Adrenal gland (tissue), 12 donors: ENCODE data around the gene AP1S3. TPM values are rescaled to one million over a fixed set of nuclear protein-coding genes. Genes with fewer than 3 reads are reported as not detected.

Experiments used
- DNase-seq, 7 donors: peaks; one replicate each; pipeline ENCODE4 v3.0.0-alpha.2; 2019 to 2020
- H3K27ac ChIP-seq, 5 donors: fragments of 200-600 bp; sonication (generic) in 4 of 5; 1 replicate in 3 of 5; 2 replicates in 2 of 5; pipeline versions ENCODE4 v1.5.1 to v1.8.0; 2016 to 2020; ENCODE audit warnings: mild to moderate bottlenecking in 1 of 5
- H3K27me3 ChIP-seq: fragments of 200-600 bp; 2 replicates; pipeline ENCODE4 v1.8.0; 2021
- H3K36me3 ChIP-seq, 2 donors: fragments of 200-600 bp; replicated peaks in 1 of 2; 1 replicate in 1 of 2; 2 replicates in 1 of 2; pipeline versions ENCODE4 v1.5.1 to v1.8.0; 2018 to 2022
- H3K4me1 ChIP-seq, 2 donors: fragments of 200-600 bp; replicated peaks in 1 of 2; 1 replicate in 1 of 2; 2 replicates in 1 of 2; pipeline versions ENCODE4 v1.5.1 to v1.8.0; 2018 to 2021
- H3K4me3 ChIP-seq, 4 donors: fragments of 200-600 bp; sonication (generic) in 3 of 4; one replicate each; pipeline ENCODE4 v1.5.1; 2016 to 2018
- H3K9me3 ChIP-seq, 3 donors: fragments of 200-600 bp; sonication (generic) in 1 of 3; replicated peaks in 1 of 3; 1 replicate in 2 of 3; 2 replicates in 1 of 3; pipeline versions ENCODE4 v1.5.1 to v1.8.0; 2016 to 2021
- CTCF ChIP-seq, 6 experiments: fragments of 450-650 bp in 4 of 6; fragments of 200-600 bp in 2 of 6; sonication (generic) in 1 of 6; IDR thresholded peaks; 1 replicate in 5 of 6; 2 replicates in 1 of 6; pipeline versions ENCODE4 v1.5.1 to v1.8.0; 2016 to 2021; ENCODE audit warnings: antibody characterized with exemption in 6 of 6, mild to moderate bottlenecking in 2 of 6, moderate library complexity in 1 of 6
- POLR2A ChIP-seq, 2 donors: fragments of 450-650 bp; IDR thresholded peaks; one replicate each; pipeline ENCODE4 v1.6.1; 2017; ENCODE audit warnings: antibody characterized with exemption in 2 of 2, mild to moderate bottlenecking in 2 of 2, moderate library complexity in 1 of 2
- WGBS, 4 donors: extraction: QIAGEN DNeasy Blood & Tissue Kit in 2 of 4; methylation state at CpG; one replicate each; pipeline versions ENCODE4 v1.1.5 to v1.1.7; 2013 to 2017; 5-methylcytosine and 5-hydroxymethylcytosine counted together
- intact Hi-C, 2 donors: fragments of 100-400 bp; cut with DNase I; formaldehyde crosslinking; loops; one replicate each; pipeline versions ENCODE4 v1.14.1 to v1.15.0; 2022 to 2023
- polyA plus RNA-seq, 3 donors: library from polyadenylated mRNA; stranded (reverse); fragments of 200-250 nt in 2 of 3; fragments of 350-450 nt in 1 of 3; fragmentation: Illumina TruSeq in 1 of 3; extraction: RNeasy Lipid Tissue Mini Kit (QIAGEN cat#74804) in 1 of 3; gene quantifications; one replicate each; pipeline ENCODE4 v1.2.3, GENCODE V29; 2013 to 2014
- total RNA-seq, 9 donors: library from RNA; depleted of rRNA in 4 of 9; stranded (reverse); fragments of >200 nt in 4 of 9; fragments of 120-200 nt in 1 of 9; fragmentation: NEBNext Ultra II Directional in 1 of 9; extraction: Animal tissue kit (Norgen Biotek cat#: 25700) in 1 of 9; gene quantifications; one replicate each; pipeline versions ENCODE4 v1.1.0 to v1.2.4, GENCODE V29; 2013 to 2023
- donor health status: healthy with polysubstance abuse.
- donor health status: Bipolar disorder and iron deficiency.
- donor health status: DM: yes; HTN: yes; CAD: no.
- donor health status: DM: no; HTN: no; CAD: no.
- donor health status: DM: no; HTN: no; CAD: no.
- donor health status: DM: yes; HTN: yes; CAD: no.

The AP1S3 gene
- total and polyA plus RNA-seq, 12 donors = 0.24 to 7.3 (median 1.3) TPM

- no peaks in the 10 kb centered on the region for H3K36me3 ChIP-seq
- H3K4me3 ChIP-seq = no peak overlapping the region
- DNase-seq = no peak
- no peaks in the 10 kb centered on the region for H3K9me3 ChIP-seq
- TF ChIP-seq CTCF (IDR thresholded peaks at IDR 0.05) (no peak), POLR2A (IDR thresholded peaks at IDR 0.05) (no peak)
- H3K27ac ChIP-seq = no peak overlapping the region
- no peaks in the 10 kb centered on the region for H3K27me3 ChIP-seq
- WGBS, 4 donors = 71 to 91% (median 79%) methylated on average over 1 of the region's 1 CpG
- intact Hi-C loops = no loop called here
- peaks cover 3 to 6% of the 10 kb centered on the region in 2 donors for H3K4me1 ChIP-seq
These were observed 117.0 kb downstream of the AP1S3 start for GRCh38 chr2:223720367-223720766.

- Histone ChIP-seq H3K27ac (no peak overlapping the region), H3K36me3 (no peaks in the 10 kb centered on the region), H3K4me1 (no peaks in the 10 kb centered on the region), H3K9me3 (no peaks in the 10 kb centered on the region), H3K27me3 (no peaks in the 10 kb centered on the region), H3K4me3 (no peak overlapping the region)
- TF ChIP-seq CTCF (IDR thresholded peaks at IDR 0.05) (no peak), POLR2A (IDR thresholded peaks at IDR 0.05) (no peak)
- DNase-seq = no peak
- intact Hi-C loops = no loop called here
These were observed 124.7 kb downstream of the AP1S3 start for GRCh38 chr2:223712642-223713041.

GRCh38 chr2:223711596-223712326 is 125.6 kb downstream of the AP1S3 start:
- TF ChIP-seq CTCF (IDR thresholded peaks at IDR 0.05) (no peak), POLR2A (IDR thresholded peaks at IDR 0.05) (no peak)
- H3K36me3 ChIP-seq = no peaks in the 10 kb centered on the region
- WGBS, 4 donors = 59 to 71% (median 62%) methylated on average over 8 of the region's 8 CpGs
- DNase-seq = no peak
- no peaks in the 10 kb centered on the region for H3K27me3 ChIP-seq
- H3K4me3 ChIP-seq = no peak overlapping the region
- no peaks in the 10 kb centered on the region for H3K4me1 ChIP-seq
- no peak overlapping the region for H3K27ac ChIP-seq
- intact Hi-C loops = no loop called here
- H3K9me3 ChIP-seq = no peaks in the 10 kb centered on the region

Other genes starting within 250 kb of the AP1S3 start
- gene SCG2, start 235.2 kb downstream of the AP1S3 start, total RNA-seq = 100 to 1,000 TPM in 3 of 9 donors, 10 to 100 TPM in 2, 1 to 10 TPM in 2, under 1 TPM in 1, not detected in 1; 0.29 to 281 (median 14.8) TPM
- 100 to 1,000 TPM in 2 of 3 donors, 10 to 100 TPM in 1; 37.1 to 688 (median 128) TPM for gene SCG2, start 235.2 kb downstream of the AP1S3 start, polyA plus RNA-seq
- 10 to 100 TPM; 28.1 to 45.2 (median 33.5) TPM for gene WDFY1, start 107.8 kb upstream of the AP1S3 start, total RNA-seq
- gene WDFY1, start 107.8 kb upstream of the AP1S3 start, polyA plus RNA-seq = 10 to 100 TPM in 2 of 3 donors, 1 to 10 TPM in 1; 7.8 to 32.1 (median 15.6) TPM
- 10 to 100 TPM; 33.8 to 99.2 (median 39.0) TPM for gene MRPL44, start 119.9 kb upstream of the AP1S3 start, total RNA-seq
- gene MRPL44, start 119.9 kb upstream of the AP1S3 start, polyA plus RNA-seq = 10 to 100 TPM; 11.7 to 53.8 (median 16.3) TPM
- 10 to 100 TPM in 6 of 9 donors, 1 to 10 TPM in 3; 6.2 to 61.6 (median 15.0) TPM for gene SERPINE2, start 201.7 kb upstream of the AP1S3 start, total RNA-seq
- gene SERPINE2, start 201.7 kb upstream of the AP1S3 start, polyA plus RNA-seq = 10 to 100 TPM; 13.2 to 23.9 (median 17.0) TPM